ENCODE results near the gene CFAP221.

CFAP221 gene

DNA sequence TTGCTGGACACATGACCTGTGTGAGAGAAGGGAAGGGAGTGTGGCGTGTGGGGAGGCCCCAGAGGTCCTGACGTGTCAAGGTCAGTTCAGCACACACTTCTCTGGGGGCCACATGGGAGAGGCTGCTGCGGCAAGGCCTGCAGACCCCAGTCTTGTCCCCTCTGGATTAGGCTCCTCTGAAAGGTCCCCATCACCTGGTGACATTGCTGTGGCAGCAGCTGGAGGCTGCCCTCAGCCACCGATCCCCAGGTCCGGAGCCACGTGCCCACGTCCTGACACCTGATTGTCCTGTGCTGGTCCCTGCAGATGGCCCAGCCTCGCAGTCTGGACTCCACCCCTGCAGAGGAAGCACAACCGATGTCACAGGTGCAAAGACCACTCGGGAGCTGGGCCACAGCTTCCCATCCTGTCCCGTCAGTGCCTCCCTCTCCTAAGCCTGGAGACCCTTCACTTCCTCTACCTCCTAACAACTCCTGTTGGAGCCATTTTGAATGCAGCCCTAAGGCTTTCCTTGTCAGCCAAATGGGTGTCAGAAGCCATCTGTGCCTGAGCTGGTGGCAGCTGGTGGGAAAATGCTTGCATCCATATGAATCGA is 147.5 kb downstream of the CFAP221 start:
- POLR2A ChIA-PET: interaction anchor here (1.2 to 1.9 kb wide), 2 partner anchors 9 to 13 kb away, joined by 4 to 11 read pairs; partner anchors contain the start of gene TMEM177
- CTCF ChIA-PET: no interaction called here
- no peak for DNase-seq (ENCODE audit: extremely low spot score)
- TF ChIP-seq SP1 (IDR thresholded peaks at IDR 0.05) (no peak), NFRKB (IDR thresholded peaks at IDR 0.05) (no peak), BHLHE40 (IDR thresholded peaks at IDR 0.05; ENCODE audit: borderline replicate concordance) (no peak)

DNA sequence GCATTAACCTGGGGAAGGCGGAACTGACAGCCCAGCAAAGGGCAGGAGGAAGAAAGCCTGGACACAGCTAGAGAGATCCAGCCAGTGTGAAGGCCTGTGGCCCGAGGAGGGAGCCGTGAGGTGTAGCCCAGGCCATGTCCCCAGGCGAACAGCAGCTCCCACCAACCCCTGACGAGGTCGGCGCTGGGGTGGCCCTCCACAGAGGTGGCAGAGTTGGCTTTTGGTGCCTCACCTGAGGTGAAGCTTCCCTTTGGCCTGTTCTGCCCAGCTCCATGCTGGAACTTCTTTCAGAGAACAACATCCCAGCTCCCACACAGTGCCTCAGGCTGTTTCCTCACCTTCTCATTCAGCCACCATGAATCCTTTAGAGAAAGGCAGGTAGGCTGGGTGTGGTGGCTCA is 148.1 kb downstream of the CFAP221 start:
- ChIA-PET POLR2A (interaction anchor here (1.2 to 1.9 kb wide), 2 partner anchors 10 to 14 kb away, joined by 4 to 11 read pairs; partner anchors contain the start of gene TMEM177), CTCF (no interaction called here)
- DNase-seq (ENCODE audit: extremely low spot score): no peak
- TF ChIP-seq TARDBP (IDR thresholded peaks at IDR 0.05): no peak
- TF ChIP-seq L3MBTL2 (conservative IDR thresholded peaks at IDR 0.05): no peak
- TF ChIP-seq ARNT (IDR thresholded peaks at IDR 0.05): no peak
- TF ChIP-seq, protein P1, sequence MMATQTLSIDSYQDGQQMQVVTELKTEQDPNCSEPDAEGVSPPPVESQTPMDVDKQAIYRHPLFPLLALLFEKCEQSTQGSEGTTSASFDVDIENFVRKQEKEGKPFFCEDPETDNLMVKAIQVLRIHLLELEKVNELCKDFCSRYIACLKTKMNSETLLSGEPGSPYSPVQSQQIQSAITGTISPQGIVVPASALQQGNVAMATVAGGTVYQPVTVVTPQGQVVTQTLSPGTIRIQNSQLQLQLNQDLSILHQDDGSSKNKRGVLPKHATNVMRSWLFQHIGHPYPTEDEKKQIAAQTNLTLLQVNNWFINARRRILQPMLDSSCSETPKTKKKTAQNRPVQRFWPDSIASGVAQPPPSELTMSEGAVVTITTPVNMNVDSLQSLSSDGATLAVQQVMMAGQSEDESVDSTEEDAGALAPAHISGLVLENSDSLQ (IDR thresholded peaks at IDR 0.05): no peak
- no peak for TF ChIP-seq NFRKB (IDR thresholded peaks at IDR 0.05)
- TF ChIP-seq HDGF (IDR thresholded peaks at IDR 0.05; ENCODE audit: borderline replicate concordance): no peak
- no peak for TF ChIP-seq LEF1 (IDR thresholded peaks at IDR 0.05; ENCODE audit: borderline replicate concordance)
- TF ChIP-seq SUZ12 (IDR thresholded peaks at IDR 0.05): no peak
- no peak for TF ChIP-seq FOXM1 (IDR thresholded peaks at IDR 0.05; ENCODE audit: borderline replicate concordance)
- TF ChIP-seq ZNF384 (IDR thresholded peaks at IDR 0.05): no peak
- TF ChIP-seq ELF4 (IDR thresholded peaks at IDR 0.05): no peak
- no peak for TF ChIP-seq BHLHE40 (IDR thresholded peaks at IDR 0.05; ENCODE audit: borderline replicate concordance)
- no peak for TF ChIP-seq FOXA1 (IDR thresholded peaks at IDR 0.05)
- TF ChIP-seq SP1 (IDR thresholded peaks at IDR 0.05): no peak
- TF ChIP-seq FOXK2 (IDR thresholded peaks at IDR 0.05): no peak
- TF ChIP-seq CTBP1 (IDR thresholded peaks at IDR 0.05; ENCODE audit: borderline replicate concordance): no peak

DNA sequence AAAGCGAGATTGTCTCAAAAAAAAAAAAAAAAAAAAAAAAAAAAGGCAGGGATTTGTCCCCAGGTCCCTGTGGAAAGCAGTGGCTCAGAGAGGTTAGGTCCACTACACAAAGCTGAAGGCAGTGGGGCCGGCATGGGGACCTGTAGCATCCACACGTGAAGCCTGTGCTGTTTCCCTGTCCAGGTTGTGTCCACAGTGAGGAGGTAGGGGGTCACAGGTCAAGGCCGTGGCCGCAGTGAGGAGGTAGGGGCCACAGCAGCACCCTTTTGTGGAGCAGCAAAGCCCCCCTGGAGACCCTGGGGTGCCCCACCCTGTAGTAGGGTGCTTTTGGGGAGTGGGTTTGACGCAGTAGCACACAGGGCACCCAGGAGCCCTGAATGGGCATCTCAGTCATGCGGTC is 148.7 kb downstream of the CFAP221 start:
- DNase-seq (ENCODE audit: extremely low spot score): no peak
- POLR2A ChIA-PET: no interaction called here
- no peak for TF ChIP-seq L3MBTL2 (conservative IDR thresholded peaks at IDR 0.05)
- TF ChIP-seq FOXM1 (IDR thresholded peaks at IDR 0.05; ENCODE audit: borderline replicate concordance): no peak
- TF ChIP-seq ELF4 (IDR thresholded peaks at IDR 0.05): no peak
- TF ChIP-seq FOXK2 (IDR thresholded peaks at IDR 0.05): no peak
- TF ChIP-seq ZNF384 (IDR thresholded peaks at IDR 0.05): no peak
- TF ChIP-seq NFRKB (IDR thresholded peaks at IDR 0.05): no peak
- no peak for TF ChIP-seq FOXA1 (IDR thresholded peaks at IDR 0.05)
- TF ChIP-seq LEF1 (IDR thresholded peaks at IDR 0.05; ENCODE audit: borderline replicate concordance): no peak
- no peak for TF ChIP-seq ARNT (IDR thresholded peaks at IDR 0.05)
- no peak for TF ChIP-seq SP1 (IDR thresholded peaks at IDR 0.05)
- no peak for TF ChIP-seq TARDBP (IDR thresholded peaks at IDR 0.05)
- no peak for TF ChIP-seq SUZ12 (IDR thresholded peaks at IDR 0.05)
- TF ChIP-seq HDGF (IDR thresholded peaks at IDR 0.05; ENCODE audit: borderline replicate concordance): no peak
- TF ChIP-seq, protein P1 (IDR thresholded peaks at IDR 0.05): no peak
- TF ChIP-seq CTBP1 (IDR thresholded peaks at IDR 0.05; ENCODE audit: borderline replicate concordance): no peak
- TF ChIP-seq BHLHE40 (IDR thresholded peaks at IDR 0.05; ENCODE audit: borderline replicate concordance): no peak
- CTCF ChIA-PET: no interaction called here

DNA sequence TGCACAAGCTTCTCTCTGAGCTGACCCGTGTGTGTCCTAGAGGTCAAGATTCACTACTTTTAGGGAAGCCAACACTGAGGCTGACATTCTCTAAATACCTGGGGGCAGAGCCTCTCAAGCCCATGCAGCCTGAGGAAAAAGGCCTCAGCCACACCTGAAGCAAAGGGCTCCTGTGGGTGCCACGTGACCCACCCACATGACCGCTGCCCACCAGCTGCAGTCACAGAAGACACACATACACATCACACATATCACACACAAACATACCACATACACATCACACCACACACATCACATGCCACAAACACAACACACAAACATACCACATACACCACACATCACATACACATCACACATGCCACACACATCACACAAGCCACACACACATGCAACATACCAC is 149.3 kb downstream of the CFAP221 start:
- CTCF ChIA-PET: no interaction called here
- POLR2A ChIA-PET: no interaction called here

DNA sequence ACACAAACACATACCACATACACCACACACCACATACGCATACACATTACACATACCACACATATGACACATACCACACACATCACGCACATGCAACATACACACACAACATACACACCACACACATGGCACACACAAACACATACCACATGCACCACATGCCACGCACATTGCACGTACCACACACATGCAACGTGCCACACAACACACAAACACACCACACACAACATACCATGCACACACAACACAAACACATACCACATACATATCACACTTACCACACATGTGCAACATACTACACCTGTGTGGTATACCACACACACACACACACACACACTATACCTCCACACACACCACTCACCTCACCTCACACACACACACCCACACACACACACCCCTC is 149.7 kb downstream of the CFAP221 start:
- POLR2A ChIA-PET: no interaction called here
- no peak for TF ChIP-seq TARDBP (IDR thresholded peaks at IDR 0.05)
- no peak for TF ChIP-seq HDGF (IDR thresholded peaks at IDR 0.05; ENCODE audit: borderline replicate concordance)
- no peak for TF ChIP-seq ELF4 (IDR thresholded peaks at IDR 0.05)
- no peak for TF ChIP-seq SP1 (IDR thresholded peaks at IDR 0.05)
- TF ChIP-seq FOXA1 (IDR thresholded peaks at IDR 0.05): no peak
- TF ChIP-seq CTBP1 (IDR thresholded peaks at IDR 0.05; ENCODE audit: borderline replicate concordance): no peak
- TF ChIP-seq FOXM1 (IDR thresholded peaks at IDR 0.05; ENCODE audit: borderline replicate concordance): no peak
- no peak for TF ChIP-seq LEF1 (IDR thresholded peaks at IDR 0.05; ENCODE audit: borderline replicate concordance)
- no peak for TF ChIP-seq NFRKB (IDR thresholded peaks at IDR 0.05)
- no peak for TF ChIP-seq SUZ12 (IDR thresholded peaks at IDR 0.05)
- TF ChIP-seq, protein P1 (IDR thresholded peaks at IDR 0.05): no peak
- no peak for TF ChIP-seq BHLHE40 (IDR thresholded peaks at IDR 0.05; ENCODE audit: borderline replicate concordance)
- TF ChIP-seq L3MBTL2 (conservative IDR thresholded peaks at IDR 0.05): no peak
- no peak for TF ChIP-seq ARNT (IDR thresholded peaks at IDR 0.05)
- TF ChIP-seq ZNF384 (IDR thresholded peaks at IDR 0.05): no peak
- TF ChIP-seq FOXK2 (IDR thresholded peaks at IDR 0.05): no peak
- CTCF ChIA-PET: no interaction called here
- DNase-seq (ENCODE audit: extremely low spot score): no peak

More for the DNA sequence above, 149.3 kb downstream of the CFAP221 start:
- DNase-seq (ENCODE audit: extremely low spot score): no peak
- no peak for TF ChIP-seq FOXA1 (IDR thresholded peaks at IDR 0.05)
- TF ChIP-seq NFRKB (IDR thresholded peaks at IDR 0.05): no peak
- TF ChIP-seq, protein P1 (IDR thresholded peaks at IDR 0.05): no peak
- TF ChIP-seq FOXK2 (IDR thresholded peaks at IDR 0.05): no peak
- TF ChIP-seq BHLHE40 (IDR thresholded peaks at IDR 0.05; ENCODE audit: borderline replicate concordance): no peak
- TF ChIP-seq SUZ12 (IDR thresholded peaks at IDR 0.05): no peak
- TF ChIP-seq LEF1 (IDR thresholded peaks at IDR 0.05; ENCODE audit: borderline replicate concordance): no peak
- no peak for TF ChIP-seq CTBP1 (IDR thresholded peaks at IDR 0.05; ENCODE audit: borderline replicate concordance)
- no peak for TF ChIP-seq L3MBTL2 (conservative IDR thresholded peaks at IDR 0.05)
- TF ChIP-seq FOXM1 (IDR thresholded peaks at IDR 0.05; ENCODE audit: borderline replicate concordance): no peak
- TF ChIP-seq HDGF (IDR thresholded peaks at IDR 0.05; ENCODE audit: borderline replicate concordance): no peak
- TF ChIP-seq ELF4 (IDR thresholded peaks at IDR 0.05): no peak

All from HEK293T (cell line).